ENCODE results near the gene ZNF524.

Gene ZNF524

GRCh38 chr19:55579766-55580621 is 20.1 kb upstream of the ZNF524 start:
- peaks cover 0 to 3% of the 10 kb centered on the region in 2 donors for H3K4me1 ChIP-seq (ENCODE audit: control insufficient read depth in 2 of 2, insufficient read depth in 1 of 2, low read depth in 1 of 2, low read length in 2 of 2)
- peak overlapping the region; percentile 94 for H2BK120ac ChIP-seq (ENCODE audit: low read depth, low read length)
- H3K14ac ChIP-seq (ENCODE audit: low read length) = peak overlapping the region; percentile 82
- no peaks in the 10 kb centered on the region for H3K27me3 ChIP-seq (ENCODE audit: control insufficient read depth in 3 of 3, insufficient read depth in 3 of 3, low read depth in 1 of 3, low read length in 3 of 3)
- DNase-seq (ENCODE audit: low spot score) = no peak
- H3K4me2 ChIP-seq (ENCODE audit: insufficient read depth, low read length, poor library complexity, severe bottlenecking) = peak overlapping the region; percentile 87
- peak overlapping the region; percentile 85 for H2AFZ ChIP-seq (ENCODE audit: low read length)
- no peak overlapping the region for H2BK12ac ChIP-seq (ENCODE audit: low read length)
- peak overlapping the region; percentile 99 for H2AK5ac ChIP-seq (ENCODE audit: low read depth, low read length)
- H3K27ac ChIP-seq (replicated peaks; ENCODE audit: low read length) = peak overlapping the region; percentile 92
- peak overlapping the region; percentile 100 for H3K18ac ChIP-seq (ENCODE audit: low read length)
- H3K9me3 ChIP-seq (replicated peaks in 1 of 2; ENCODE audit: control insufficient read depth in 2 of 2, insufficient read depth in 1 of 2, low read depth in 1 of 2, low read length in 2 of 2) = no peaks in the 10 kb centered on the region
- peak overlapping the region; percentile 92 for H2BK15ac ChIP-seq (ENCODE audit: low read length)
- H3K36me3 ChIP-seq (replicated peaks in 1 of 2; ENCODE audit: control insufficient read depth in 2 of 2, insufficient read depth in 2 of 2, low read length in 2 of 2) = peaks cover 18% of the 10 kb centered on the region in 2 donors
- WGBS, 2 donors (ENCODE audit: extremely low coverage in 2 of 2, insufficient read length in 2 of 2, insufficient replicate concordance in 1 of 2) = no CpG with 5 or more reads among the region's 20 CpGs
- peaks cover 14% of the 10 kb centered on the region for H3K79me1 ChIP-seq (ENCODE audit: low read depth, low read length)
- peak overlapping the region; percentile 98 for H3K23ac ChIP-seq (ENCODE audit: low read depth, low read length, poor library complexity)
- H3K4ac ChIP-seq (ENCODE audit: low read length) = peak overlapping the region; percentile 99
- H3K9ac ChIP-seq (ENCODE audit: low read depth, low read length, poor library complexity) = peak overlapping the region; percentile 97
- H2BK5ac ChIP-seq (ENCODE audit: low read length) = peak overlapping the region; percentile 99
- H3K4me3 ChIP-seq (ENCODE audit: low read length in 2 of 2) = peak overlapping the region; percentile 93 to 99
- H4K8ac ChIP-seq (ENCODE audit: low read depth, low read length) = no peak overlapping the region
- H4K91ac ChIP-seq (ENCODE audit: low read depth, low read length, poor library complexity) = peak overlapping the region; percentile 53

GRCh38 chr19:55580628-55581144 is 19.4 kb upstream of the ZNF524 start, which contains the start of gene ZNF579:
TSS of gene ZNF579 (minus strand) at chr19:55580848. CDS start at chr19:55579639, 1,209 bp downstream.
- Histone ChIP-seq H3K27me3 (ENCODE audit: control insufficient read depth in 3 of 3, insufficient read depth in 3 of 3, low read depth in 1 of 3, low read length in 3 of 3) (no peaks in the 10 kb centered on the region), H4K8ac (ENCODE audit: low read depth, low read length) (no peak within 1 kb of the TSS), H3K4me2 (ENCODE audit: insufficient read depth, low read length, poor library complexity, severe bottlenecking) (peak within 1 kb of the TSS; percentile 87), H2BK15ac (ENCODE audit: low read length) (peak within 1 kb of the TSS; percentile 92), H3K79me1 (ENCODE audit: low read depth, low read length) (peaks cover 14% of the 10 kb centered on the region), H3K23ac (ENCODE audit: low read depth, low read length, poor library complexity) (peak within 1 kb of the TSS; percentile 98), H2BK5ac (ENCODE audit: low read length) (peak within 1 kb of the TSS; percentile 99), H3K9ac (ENCODE audit: low read depth, low read length, poor library complexity) (peak within 1 kb of the TSS; percentile 97), H3K36me3 (replicated peaks in 1 of 2; ENCODE audit: control insufficient read depth in 2 of 2, insufficient read depth in 2 of 2, low read length in 2 of 2) (peaks cover 18% of the 10 kb centered on the region in 2 donors), H3K4ac (ENCODE audit: low read length) (peak within 1 kb of the TSS; percentile 99), H2AK5ac (ENCODE audit: low read depth, low read length) (peak within 1 kb of the TSS; percentile 99), H3K27ac (replicated peaks; ENCODE audit: low read length) (peak within 1 kb of the TSS; percentile 92), H3K14ac (ENCODE audit: low read length) (peak within 1 kb of the TSS; percentile 82), H3K18ac (ENCODE audit: low read length) (peak within 1 kb of the TSS; percentile 100), H3K9me3 (replicated peaks in 1 of 2; ENCODE audit: control insufficient read depth in 2 of 2, insufficient read depth in 1 of 2, low read depth in 1 of 2, low read length in 2 of 2) (no peaks in the 10 kb centered on the region), H3K4me3 (ENCODE audit: low read length in 2 of 2) (peak within 1 kb of the TSS; percentile 93 to 99), H2BK12ac (ENCODE audit: low read length) (no peak within 1 kb of the TSS), H4K91ac (ENCODE audit: low read depth, low read length, poor library complexity) (peak within 1 kb of the TSS; percentile 53), H2BK120ac (ENCODE audit: low read depth, low read length) (peak within 1 kb of the TSS; percentile 94), H3K4me1 (ENCODE audit: control insufficient read depth in 2 of 2, insufficient read depth in 1 of 2, low read depth in 1 of 2, low read length in 2 of 2) (peaks cover 4 to 5% of the 10 kb centered on the region in 2 donors), H2AFZ (ENCODE audit: low read length) (peak within 1 kb of the TSS; percentile 86)
- WGBS, 2 donors (ENCODE audit: extremely low coverage in 2 of 2, insufficient read length in 2 of 2, insufficient replicate concordance in 1 of 2) = no CpG with 5 or more reads among the region's 24 CpGs
- peak; percentile 77 for DNase-seq (ENCODE audit: low spot score)

GRCh38 chr19:55581145-55581822 is 18.8 kb upstream of the ZNF524 start:
- Histone ChIP-seq H2BK120ac (ENCODE audit: low read depth, low read length) (no peak overlapping the region), H3K23ac (ENCODE audit: low read depth, low read length, poor library complexity) (no peak overlapping the region), H3K4ac (ENCODE audit: low read length) (no peak overlapping the region), H2AFZ (ENCODE audit: low read length) (peak overlapping the region; percentile 86), H3K27me3 (ENCODE audit: control insufficient read depth in 3 of 3, insufficient read depth in 3 of 3, low read depth in 1 of 3, low read length in 3 of 3) (no peaks in the 10 kb centered on the region), H4K8ac (ENCODE audit: low read depth, low read length) (no peak overlapping the region), H3K14ac (ENCODE audit: low read length) (no peak overlapping the region), H3K4me2 (ENCODE audit: insufficient read depth, low read length, poor library complexity, severe bottlenecking) (peak overlapping the region; percentile 15), H4K91ac (ENCODE audit: low read depth, low read length, poor library complexity) (no peak overlapping the region), H3K4me3 (ENCODE audit: low read length in 2 of 2) (peak overlapping the region; percentile 93 to 99), H2AK5ac (ENCODE audit: low read depth, low read length) (no peak overlapping the region), H3K79me1 (ENCODE audit: low read depth, low read length) (peaks cover 14% of the 10 kb centered on the region), H2BK12ac (ENCODE audit: low read length) (no peak overlapping the region), H3K4me1 (ENCODE audit: control insufficient read depth in 2 of 2, insufficient read depth in 1 of 2, low read depth in 1 of 2, low read length in 2 of 2) (peaks cover 8 to 9% of the 10 kb centered on the region in 2 donors), H3K9ac (ENCODE audit: low read depth, low read length, poor library complexity) (no peak overlapping the region), H3K36me3 (replicated peaks in 1 of 2; ENCODE audit: control insufficient read depth in 2 of 2, insufficient read depth in 2 of 2, low read length in 2 of 2) (peaks cover 14 to 15% of the 10 kb centered on the region in 2 donors), H3K18ac (ENCODE audit: low read length) (peak overlapping the region; percentile 53), H3K27ac (replicated peaks; ENCODE audit: low read length) (peak overlapping the region; percentile 18), H2BK15ac (ENCODE audit: low read length) (no peak overlapping the region), H3K9me3 (replicated peaks in 1 of 2; ENCODE audit: control insufficient read depth in 2 of 2, insufficient read depth in 1 of 2, low read depth in 1 of 2, low read length in 2 of 2) (no peaks in the 10 kb centered on the region), H2BK5ac (ENCODE audit: low read length) (no peak overlapping the region)
- no peak for DNase-seq (ENCODE audit: low spot score)
- WGBS, 2 donors (ENCODE audit: extremely low coverage in 2 of 2, insufficient read length in 2 of 2, insufficient replicate concordance in 1 of 2) = no CpG with 5 or more reads among the region's 12 CpGs
